ENCODE data around the gene AREL1. TPM values are rescaled to one million over a fixed set of nuclear protein-coding genes. Genes with fewer than 3 reads are reported as not detected.

The AREL1 gene
- polyA plus RNA-seq, 1 donor (not counting 4 experiments of a cell fraction or from before 2014, with no cell fraction given): 31.2 TPM

GRCh38 chr14:74619672-74620131, 93.2 kb downstream of the AREL1 start:
- Histone ChIP-seq H3K27me3 (ENCODE audit: control insufficient read depth, extremely low read depth, insufficient read depth, low read length) (no peaks in the 10 kb centered on the region), H3K9ac (ENCODE audit: control insufficient read depth, extremely low read depth, insufficient read depth, low read length) (peak overlapping the region; percentile 26), H3K79me2 (ENCODE audit: control insufficient read depth, insufficient read depth, low read length) (no peaks in the 10 kb centered on the region), H3K4me3 (ENCODE audit: control insufficient read depth in 2 of 3, extremely low read depth in 1 of 3, insufficient read depth in 2 of 3, low read depth in 1 of 3, low read length in 3 of 3) (peak overlapping the region in 1 of 3 experiments; percentile 5), H3K9me1 (ENCODE audit: control insufficient read depth, extremely low read depth, insufficient read depth, low read length) (no peaks in the 10 kb centered on the region), H3K4me2 (ENCODE audit: control insufficient read depth, extremely low read depth, insufficient read depth, low read depth, low read length) (peak overlapping the region; percentile 11), H2AFZ (ENCODE audit: control insufficient read depth, low read length) (no peak overlapping the region), H3K36me3 (ENCODE audit: control insufficient read depth in 2 of 2, extremely low read depth in 1 of 2, insufficient read depth in 2 of 2, low read length in 2 of 2) (no peaks in the 10 kb centered on the region), H3K4me1 (ENCODE audit: control insufficient read depth, extremely low read depth, insufficient read depth, low read length) (peaks cover 83% of the 10 kb centered on the region), H3K9me3 (ENCODE audit: control insufficient read depth, low read depth, low read length) (no peaks in the 10 kb centered on the region), H4K20me1 (ENCODE audit: control insufficient read depth, extremely low read depth, insufficient read depth, low read length) (no peaks in the 10 kb centered on the region), H3K27ac (ENCODE audit: control insufficient read depth, insufficient read depth, low read length) (peak overlapping the region; percentile 77)
- dilution Hi-C loops (cut with MboI; ENCODE audit: extremely low pct_ligation_motif_present, low sequenced_read_pairs): no loop called here
- FAIRE-seq (peak; percentile 9), DNase-seq (ENCODE audit: low read depth, low spot score) (no peak)
- no peak for TF ChIP-seq EZH2 (IDR thresholded peaks at IDR 0.05; ENCODE audit: low read length)
- TF ChIP-seq, protein P1, sequence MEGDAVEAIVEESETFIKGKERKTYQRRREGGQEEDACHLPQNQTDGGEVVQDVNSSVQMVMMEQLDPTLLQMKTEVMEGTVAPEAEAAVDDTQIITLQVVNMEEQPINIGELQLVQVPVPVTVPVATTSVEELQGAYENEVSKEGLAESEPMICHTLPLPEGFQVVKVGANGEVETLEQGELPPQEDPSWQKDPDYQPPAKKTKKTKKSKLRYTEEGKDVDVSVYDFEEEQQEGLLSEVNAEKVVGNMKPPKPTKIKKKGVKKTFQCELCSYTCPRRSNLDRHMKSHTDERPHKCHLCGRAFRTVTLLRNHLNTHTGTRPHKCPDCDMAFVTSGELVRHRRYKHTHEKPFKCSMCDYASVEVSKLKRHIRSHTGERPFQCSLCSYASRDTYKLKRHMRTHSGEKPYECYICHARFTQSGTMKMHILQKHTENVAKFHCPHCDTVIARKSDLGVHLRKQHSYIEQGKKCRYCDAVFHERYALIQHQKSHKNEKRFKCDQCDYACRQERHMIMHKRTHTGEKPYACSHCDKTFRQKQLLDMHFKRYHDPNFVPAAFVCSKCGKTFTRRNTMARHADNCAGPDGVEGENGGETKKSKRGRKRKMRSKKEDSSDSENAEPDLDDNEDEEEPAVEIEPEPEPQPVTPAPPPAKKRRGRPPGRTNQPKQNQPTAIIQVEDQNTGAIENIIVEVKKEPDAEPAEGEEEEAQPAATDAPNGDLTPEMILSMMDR (optimal IDR thresholded peaks at IDR 0.05 in 1 of 3, IDR thresholded peaks at IDR 0.05 in 1 of 3, conservative IDR thresholded peaks at IDR 0.05 in 1 of 3; ENCODE audit: extremely low read depth in 1 of 3, insufficient read depth in 2 of 3, low read length in 3 of 3): no peak

DNA sequence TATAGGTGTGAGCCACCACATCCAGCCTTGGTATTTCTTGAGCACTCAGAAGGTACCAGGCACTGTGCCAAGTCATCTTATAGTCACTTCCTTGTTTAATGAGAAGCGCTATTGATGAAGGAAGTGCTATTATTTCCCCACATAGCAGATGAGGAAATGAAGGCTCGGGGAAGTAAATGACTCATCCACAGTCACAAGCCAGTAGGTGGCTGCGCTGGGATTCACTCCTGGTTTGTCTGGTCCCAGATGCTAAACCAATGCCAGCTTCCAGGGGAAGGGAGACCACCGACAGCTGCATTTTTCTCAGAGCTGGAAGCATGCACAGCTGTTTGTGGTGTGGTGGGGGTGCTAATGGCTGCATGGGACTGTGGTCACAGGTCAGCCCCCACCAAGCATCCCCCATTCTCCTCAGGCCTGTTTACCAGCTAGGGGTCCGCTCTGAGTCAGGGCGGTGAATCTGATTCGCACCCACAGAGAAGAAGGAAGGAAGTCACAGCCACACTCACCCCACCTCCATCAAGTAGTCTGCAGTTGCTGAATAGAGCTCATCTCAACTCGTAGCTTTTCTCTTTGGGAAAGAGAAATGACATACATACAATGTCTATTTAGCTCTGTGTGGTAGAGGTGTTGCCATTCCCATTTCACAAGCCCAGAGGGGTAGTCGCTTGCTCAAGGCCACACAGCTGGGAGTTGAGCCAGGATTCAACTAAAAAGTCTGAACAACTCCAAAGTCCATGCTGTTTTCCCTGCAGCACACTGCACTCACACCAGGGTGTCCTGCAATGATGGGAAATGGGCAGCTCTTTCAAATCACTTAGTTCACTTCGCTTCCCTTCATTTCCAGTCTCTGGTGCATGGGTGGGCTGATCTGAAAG, 94.6 kb downstream of the AREL1 start:
- TF ChIP-seq, protein P1 (optimal IDR thresholded peaks at IDR 0.05 in 1 of 3, IDR thresholded peaks at IDR 0.05 in 1 of 3, conservative IDR thresholded peaks at IDR 0.05 in 1 of 3; ENCODE audit: extremely low read depth in 1 of 3, insufficient read depth in 2 of 3, low read length in 3 of 3): peak in 1 of 3 experiments; percentile 15
- no peak for TF ChIP-seq EZH2 (IDR thresholded peaks at IDR 0.05; ENCODE audit: low read length)
- Histone ChIP-seq H4K20me1 (ENCODE audit: control insufficient read depth, extremely low read depth, insufficient read depth, low read length) (no peaks in the 10 kb centered on the region), H3K27ac (ENCODE audit: control insufficient read depth, insufficient read depth, low read length) (peak overlapping the region; percentile 77), H3K36me3 (ENCODE audit: control insufficient read depth in 2 of 2, extremely low read depth in 1 of 2, insufficient read depth in 2 of 2, low read length in 2 of 2) (no peaks in the 10 kb centered on the region), H3K27me3 (ENCODE audit: control insufficient read depth, extremely low read depth, insufficient read depth, low read length) (no peaks in the 10 kb centered on the region), H3K4me3 (ENCODE audit: control insufficient read depth in 2 of 3, extremely low read depth in 1 of 3, insufficient read depth in 2 of 3, low read depth in 1 of 3, low read length in 3 of 3) (no peak overlapping the region), H3K4me1 (ENCODE audit: control insufficient read depth, extremely low read depth, insufficient read depth, low read length) (peaks cover 96% of the 10 kb centered on the region), H3K79me2 (ENCODE audit: control insufficient read depth, insufficient read depth, low read length) (peaks cover 5% of the 10 kb centered on the region), H3K9me3 (ENCODE audit: control insufficient read depth, low read depth, low read length) (no peaks in the 10 kb centered on the region), H3K4me2 (ENCODE audit: control insufficient read depth, extremely low read depth, insufficient read depth, low read depth, low read length) (peak overlapping the region; percentile 1), H2AFZ (ENCODE audit: control insufficient read depth, low read length) (no peak overlapping the region), H3K9me1 (ENCODE audit: control insufficient read depth, extremely low read depth, insufficient read depth, low read length) (no peaks in the 10 kb centered on the region), H3K9ac (ENCODE audit: control insufficient read depth, extremely low read depth, insufficient read depth, low read length) (no peak overlapping the region)
- peak; percentile 94 for DNase-seq (ENCODE audit: low read depth, low spot score)
- dilution Hi-C loops (cut with MboI; ENCODE audit: extremely low pct_ligation_motif_present, low sequenced_read_pairs): no loop called here
- FAIRE-seq: peak; percentile 77

Data from keratinocyte (primary cell).